Myocyte (in vitro differentiated cells): ENCODE data around the gene COBLL1. TPM values are rescaled to one million over a fixed set of nuclear protein-coding genes. Genes with fewer than 3 reads are reported as not detected.
"Not testable (repeated sequence)": the region's sequence is repeated elsewhere in the genome, so short reads cannot be mapped to it uniquely, and the experiment has no call there.

ENCODE experiments used
- DNase-seq: peaks from one replicate; pipeline ENCODE4 v3.0.0-alpha.2; 2012; ENCODE audit warnings: low read depth
- polyA plus RNA-seq: library from polyadenylated mRNA; unstranded; fragments of >200 nt; gene quantifications from one replicate; pipeline ENCODE4 v1.2.1, GENCODE V29; 2012; ENCODE audit warnings: missing spikeins
- total RNA-seq: library from RNA; depleted of rRNA; stranded (reverse); fragments of >200 nt; gene quantifications from 2 replicates; pipeline ENCODE4 v1.2.3, GENCODE V29; 2014

COBLL1 gene, protein sequence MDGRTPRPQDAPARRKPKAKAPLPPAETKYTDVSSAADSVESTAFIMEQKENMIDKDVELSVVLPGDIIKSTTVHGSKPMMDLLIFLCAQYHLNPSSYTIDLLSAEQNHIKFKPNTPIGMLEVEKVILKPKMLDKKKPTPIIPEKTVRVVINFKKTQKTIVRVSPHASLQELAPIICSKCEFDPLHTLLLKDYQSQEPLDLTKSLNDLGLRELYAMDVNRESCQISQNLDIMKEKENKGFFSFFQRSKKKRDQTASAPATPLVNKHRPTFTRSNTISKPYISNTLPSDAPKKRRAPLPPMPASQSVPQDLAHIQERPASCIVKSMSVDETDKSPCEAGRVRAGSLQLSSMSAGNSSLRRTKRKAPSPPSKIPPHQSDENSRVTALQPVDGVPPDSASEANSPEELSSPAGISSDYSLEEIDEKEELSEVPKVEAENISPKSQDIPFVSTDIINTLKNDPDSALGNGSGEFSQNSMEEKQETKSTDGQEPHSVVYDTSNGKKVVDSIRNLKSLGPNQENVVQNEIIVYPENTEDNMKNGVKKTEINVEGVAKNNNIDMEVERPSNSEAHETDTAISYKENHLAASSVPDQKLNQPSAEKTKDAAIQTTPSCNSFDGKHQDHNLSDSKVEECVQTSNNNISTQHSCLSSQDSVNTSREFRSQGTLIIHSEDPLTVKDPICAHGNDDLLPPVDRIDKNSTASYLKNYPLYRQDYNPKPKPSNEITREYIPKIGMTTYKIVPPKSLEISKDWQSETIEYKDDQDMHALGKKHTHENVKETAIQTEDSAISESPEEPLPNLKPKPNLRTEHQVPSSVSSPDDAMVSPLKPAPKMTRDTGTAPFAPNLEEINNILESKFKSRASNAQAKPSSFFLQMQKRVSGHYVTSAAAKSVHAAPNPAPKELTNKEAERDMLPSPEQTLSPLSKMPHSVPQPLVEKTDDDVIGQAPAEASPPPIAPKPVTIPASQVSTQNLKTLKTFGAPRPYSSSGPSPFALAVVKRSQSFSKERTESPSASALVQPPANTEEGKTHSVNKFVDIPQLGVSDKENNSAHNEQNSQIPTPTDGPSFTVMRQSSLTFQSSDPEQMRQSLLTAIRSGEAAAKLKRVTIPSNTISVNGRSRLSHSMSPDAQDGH
- total RNA-seq: 2.3 and 5.6 TPM in 2 replicates
- 5.3 TPM for polyA plus RNA-seq

DNA sequence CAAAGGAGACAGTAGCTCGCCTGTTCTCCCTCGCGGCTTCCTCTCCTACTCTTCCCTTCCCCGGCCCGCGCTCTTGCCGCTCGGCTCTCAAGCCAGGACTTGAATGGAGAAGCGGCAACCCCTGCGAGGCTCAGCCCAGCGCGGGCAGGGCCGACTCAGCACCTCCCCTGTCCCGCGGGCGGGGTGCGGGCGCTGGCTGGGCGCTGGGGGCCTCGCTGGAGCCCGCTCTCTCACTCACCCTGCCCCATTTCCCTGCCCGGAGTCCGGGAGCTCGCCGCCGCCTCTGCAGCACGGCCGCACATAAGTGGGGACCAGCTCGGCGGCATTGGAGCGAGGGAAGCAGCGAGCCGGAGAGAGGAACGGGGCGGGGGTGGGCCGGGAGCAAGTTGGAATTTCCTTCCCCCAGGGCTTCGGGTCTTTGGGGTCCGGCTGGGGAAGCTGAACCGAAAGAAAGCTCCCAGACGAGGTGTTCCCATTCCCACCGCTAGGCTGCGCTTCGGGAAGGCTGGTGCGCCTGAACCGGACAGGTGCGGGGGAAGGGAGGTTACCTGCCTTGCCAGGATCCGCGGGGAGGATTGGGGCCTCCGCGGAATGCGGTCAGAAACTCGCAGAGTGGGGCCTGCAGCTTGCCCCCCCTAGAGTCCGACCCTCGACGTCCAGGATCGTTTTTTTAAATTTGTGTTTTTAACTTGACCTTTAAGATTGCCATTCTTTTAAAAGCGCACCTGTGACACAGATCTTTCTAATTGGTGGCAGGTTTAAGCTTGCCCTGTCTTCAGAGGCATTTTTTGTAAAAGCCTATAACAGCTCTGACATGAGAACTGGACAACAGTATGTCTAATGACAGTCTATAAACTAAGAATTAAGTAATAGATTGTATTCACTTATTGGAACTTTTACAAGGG, at the start of gene COBLL1:
TSS of gene COBLL1 (minus strand) at position 105 of the 905 bp plus-strand sequence. CDS start 627 bp downstream, outside the sequence.
- DNase-seq: peak; percentile 80

DNA sequence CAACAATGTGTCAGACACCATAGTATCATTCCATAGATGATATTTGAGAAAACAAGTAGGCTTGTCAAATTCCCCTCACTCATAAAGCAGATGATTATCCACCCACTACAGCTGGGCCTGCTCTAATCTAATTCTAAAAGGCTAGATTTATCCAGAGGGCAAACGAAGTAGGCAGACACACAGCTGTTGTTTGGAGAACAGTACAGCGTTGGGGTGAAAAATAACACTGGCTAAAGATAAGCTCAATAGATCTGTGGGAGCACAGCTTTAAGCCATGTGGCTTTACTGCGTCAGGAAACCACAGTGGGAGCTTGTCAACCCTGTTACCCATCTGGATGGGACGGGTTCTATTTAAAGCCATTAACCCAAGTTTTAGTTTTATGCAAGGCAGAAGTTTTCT, 48.9 kb upstream of the COBLL1 start:
- DNase-seq: peak; percentile 88

DNA sequence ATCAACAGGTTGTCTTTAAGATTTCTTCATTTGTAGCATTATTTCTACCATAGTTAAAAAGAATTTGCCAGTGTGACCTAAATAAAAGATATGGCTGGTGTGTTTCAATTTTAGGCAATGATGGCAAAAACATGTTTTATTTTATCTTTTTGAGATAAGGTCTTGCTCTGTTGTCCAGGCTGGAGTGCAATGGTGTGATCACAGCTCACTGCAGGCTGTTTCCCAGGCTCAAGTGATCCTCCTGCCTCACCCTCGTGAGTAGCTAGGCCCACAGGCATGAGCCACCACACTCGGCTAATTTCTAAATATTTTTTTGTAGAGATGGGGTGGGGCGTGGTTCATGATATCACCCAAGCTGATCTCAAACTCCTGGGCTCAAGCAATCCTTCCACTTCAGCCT, 47.0 kb upstream of the COBLL1 start:
- DNase-seq: peak; percentile 30

DNA sequence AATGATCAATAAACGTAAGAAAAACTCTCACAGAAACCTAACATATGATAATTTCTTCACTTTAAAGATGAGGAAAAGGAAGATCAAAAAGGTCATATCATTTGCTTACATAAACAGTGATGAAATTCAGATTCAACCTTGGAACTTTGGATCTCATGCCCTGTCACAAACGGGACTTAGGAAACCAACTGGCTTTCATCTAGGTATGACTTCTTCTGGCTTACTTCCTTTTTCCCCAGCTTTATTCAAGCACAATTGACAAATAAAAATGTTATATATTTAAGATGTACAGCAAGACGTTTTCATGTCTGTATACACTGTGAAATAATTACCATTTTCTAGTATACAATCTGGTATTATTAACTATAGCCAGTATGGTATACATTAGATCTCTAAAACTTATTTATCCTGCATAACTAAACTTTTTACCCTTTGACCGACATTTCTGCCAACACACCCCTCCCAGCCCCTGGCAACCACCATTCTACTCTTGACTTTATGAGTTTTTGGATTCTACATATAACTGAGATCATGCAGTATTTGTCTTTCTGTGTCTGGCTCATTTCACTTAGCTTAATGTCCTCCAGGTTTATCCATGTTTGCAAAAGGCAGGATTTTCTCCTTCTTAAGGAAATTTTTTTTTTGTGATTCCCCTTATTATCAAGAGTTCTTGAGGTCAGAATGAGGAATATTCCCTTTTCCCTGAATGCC, 46.0 kb upstream of the COBLL1 start:
- no peak for DNase-seq

DNA sequence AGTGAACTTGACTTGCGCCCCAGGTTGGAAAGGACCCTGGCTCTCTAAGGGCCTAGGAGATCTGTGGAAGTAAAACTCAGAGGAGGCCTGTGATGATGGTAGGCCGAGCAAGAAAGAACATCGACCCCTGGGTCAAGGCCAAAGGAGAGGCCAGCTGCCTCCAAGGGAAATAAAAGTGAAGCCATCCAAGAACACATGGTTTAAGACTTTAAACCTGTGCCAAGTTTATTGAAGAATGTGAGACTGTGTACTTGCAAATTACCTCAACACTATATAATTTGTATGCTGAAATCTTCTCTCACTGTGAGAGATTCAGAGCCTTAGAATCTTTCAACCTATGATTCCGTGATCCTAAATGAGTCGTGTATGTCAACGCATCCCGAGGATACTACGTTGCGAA, 40.7 kb upstream of the COBLL1 start:
- DNase-seq: no peak

DNA sequence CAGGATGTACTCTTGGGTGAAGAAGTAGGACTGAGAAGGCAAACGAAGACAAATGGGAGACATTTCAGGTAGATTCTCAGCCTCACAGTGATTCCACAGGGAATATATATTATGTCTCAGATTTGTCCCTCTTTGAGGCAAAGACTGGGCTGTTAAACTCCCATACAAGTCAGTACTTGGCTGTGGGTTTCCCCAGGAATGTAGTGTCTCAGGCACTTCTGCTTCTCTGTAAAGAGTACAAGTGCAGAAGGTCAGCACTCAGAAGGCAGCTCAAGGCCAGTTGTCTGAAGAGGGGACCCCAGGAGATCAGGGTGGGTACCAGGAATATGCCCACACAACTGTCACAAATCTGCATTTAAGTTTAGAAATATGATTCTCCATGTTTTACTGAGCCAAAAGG, 39.9 kb upstream of the COBLL1 start:
- no peak for DNase-seq

DNA sequence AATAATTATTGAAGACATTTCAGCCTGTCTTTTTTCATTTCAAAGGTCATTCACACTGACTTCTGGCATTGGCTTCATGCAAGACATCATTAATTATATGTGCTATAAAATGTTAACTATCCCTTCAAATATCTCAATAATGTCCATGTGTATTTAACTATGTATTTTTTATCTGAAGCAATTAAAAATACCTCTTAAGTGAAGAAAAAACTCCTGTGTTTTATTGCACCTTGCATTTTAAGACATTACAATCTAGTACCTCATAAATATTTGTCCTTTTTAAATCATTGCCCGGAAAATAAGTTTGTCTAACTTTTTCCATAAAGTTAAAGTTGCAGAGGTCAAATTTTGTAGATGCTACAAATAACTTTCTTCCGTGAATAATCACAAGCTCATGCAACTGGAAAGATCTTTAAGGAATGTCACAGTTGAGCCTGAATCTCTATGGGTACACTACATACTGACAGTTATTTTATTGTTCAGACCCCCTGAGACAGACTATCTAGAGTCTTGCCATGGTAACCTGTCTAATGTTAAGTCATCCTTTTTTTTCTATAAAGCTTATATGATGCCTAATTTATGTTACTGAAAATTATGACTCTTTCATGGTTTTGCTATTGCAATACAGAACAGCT, 38.4 kb upstream of the COBLL1 start:
- no peak for DNase-seq

DNA sequence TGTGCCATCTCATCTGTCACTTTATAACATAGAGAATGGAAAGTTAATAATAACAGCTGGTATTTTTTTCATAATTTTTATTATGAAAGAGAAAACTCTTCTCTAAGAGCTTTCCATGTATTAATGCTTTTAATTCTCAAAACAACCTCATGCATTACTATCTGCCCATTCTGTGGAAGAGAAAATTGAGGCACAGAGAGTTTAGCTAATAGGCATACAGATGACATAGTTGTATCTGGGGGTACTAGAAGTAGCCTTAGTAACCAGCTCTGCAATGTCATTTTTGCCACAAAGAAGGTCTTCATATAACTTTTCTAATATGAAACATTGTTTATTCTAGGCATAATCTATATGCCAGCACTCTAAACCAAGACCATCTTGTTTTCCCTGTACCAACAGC, 36.3 kb upstream of the COBLL1 start:
- DNase-seq: no peak

DNA sequence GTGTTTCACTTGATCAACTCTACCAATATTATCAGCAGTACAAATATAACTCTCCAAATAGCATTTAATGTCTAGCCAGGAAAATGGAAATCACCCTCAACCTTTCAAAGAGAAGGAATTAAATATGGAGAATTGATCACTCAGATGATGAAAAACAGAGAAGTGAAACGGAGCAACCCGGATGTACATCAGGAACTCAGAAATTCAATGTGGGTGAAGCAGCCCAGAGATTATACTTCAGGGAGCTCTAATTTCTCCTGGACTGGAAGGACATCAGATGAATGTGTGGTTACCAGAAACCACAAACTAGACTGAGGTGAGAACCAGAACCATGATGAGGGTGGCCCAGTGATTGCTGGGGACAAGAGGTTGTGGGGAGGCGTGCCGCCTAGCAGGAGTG, 35.5 kb upstream of the COBLL1 start:
- peak; percentile 41 for DNase-seq

DNA sequence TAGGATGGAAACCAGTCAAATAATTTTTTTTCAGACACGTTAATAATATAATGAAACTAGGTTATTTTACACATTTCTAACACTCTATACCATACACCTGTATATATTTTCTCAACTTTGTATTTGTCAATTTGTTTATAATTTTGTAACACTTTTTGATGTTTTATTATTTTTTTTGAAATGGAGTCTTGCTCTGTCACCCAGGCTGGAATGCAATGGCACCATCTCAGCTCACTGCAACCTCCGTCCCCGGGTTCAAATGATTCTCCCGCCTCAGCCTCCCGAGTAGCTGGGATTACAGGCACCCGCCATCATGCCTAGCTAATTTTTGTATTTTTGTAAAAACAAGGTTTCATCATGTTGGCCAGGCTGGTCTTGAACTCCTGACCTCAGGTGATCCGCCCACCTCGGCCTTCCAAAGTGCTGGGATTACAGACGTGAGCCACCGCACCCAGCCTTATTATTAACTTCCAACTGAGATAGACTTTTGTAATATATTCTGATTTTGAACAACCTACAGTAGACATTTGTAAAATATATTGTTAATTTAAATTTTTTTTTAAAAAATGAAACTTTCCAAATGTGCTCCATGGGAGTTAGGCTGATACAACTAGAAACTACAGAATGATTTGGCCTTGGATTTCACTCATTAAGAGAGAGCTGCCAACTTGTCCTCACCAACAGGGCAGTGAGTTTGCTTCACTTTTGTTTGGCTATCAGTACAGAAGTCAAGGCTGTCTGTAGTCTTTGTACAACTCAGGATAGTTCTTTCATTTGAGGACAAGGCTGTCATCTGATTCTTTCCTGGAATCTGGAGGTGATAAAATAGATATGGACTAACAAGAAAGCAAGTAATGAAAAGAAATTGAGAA, 33.9 kb upstream of the COBLL1 start:
- no peak for DNase-seq

DNA sequence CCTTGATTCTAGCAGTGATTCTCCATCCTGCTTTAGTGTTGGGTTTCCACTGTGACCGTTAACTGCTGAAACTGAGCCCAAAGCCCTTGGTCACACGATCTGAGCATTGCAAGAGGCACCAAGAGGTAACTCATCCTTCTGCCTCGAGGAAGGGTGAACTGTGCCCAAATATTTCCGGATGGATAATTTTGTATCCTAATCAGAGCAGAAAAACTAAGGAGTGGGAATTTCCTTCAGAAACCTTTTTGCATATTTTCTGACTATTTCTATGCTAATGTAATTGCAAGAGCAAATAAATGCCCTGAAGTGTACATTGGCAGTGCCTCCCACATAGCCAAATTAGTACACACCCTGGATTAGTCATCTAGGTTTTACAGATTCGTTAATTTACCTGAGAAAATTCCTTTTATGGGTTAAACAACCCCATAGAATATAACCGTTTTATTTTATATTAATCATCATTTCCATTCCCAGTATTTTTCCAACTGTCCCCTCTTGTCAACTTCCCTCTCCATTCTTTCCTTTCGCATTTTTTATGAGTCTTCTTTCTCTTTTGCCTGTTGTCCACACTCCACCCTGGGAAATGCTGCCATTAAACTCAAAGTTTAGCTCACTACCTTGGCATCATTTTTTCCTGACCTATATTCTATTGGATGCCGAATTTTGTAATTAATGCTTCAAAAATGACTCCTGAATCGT, 31.7 kb upstream of the COBLL1 start:
- DNase-seq: no peak

DNA sequence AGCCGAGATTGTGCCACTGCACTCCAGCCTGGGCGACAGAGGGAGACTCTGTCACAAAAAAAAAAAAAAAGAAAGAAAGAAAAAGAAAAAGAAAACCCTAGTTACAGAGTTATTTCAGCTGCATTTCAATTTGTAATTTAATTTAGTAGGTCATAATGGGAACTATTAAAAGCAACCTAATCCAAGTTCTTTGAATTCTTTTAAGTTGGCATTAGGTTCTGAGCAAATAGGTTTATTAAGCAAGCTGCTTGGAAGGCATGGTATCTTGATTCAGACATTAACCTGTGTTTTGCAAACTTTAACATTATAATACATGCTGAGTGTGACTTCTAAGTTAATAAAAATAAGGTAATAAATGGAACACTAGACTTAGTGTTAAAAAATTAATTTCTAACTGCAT, 29.8 kb upstream of the COBLL1 start:
- no peak for DNase-seq

DNA sequence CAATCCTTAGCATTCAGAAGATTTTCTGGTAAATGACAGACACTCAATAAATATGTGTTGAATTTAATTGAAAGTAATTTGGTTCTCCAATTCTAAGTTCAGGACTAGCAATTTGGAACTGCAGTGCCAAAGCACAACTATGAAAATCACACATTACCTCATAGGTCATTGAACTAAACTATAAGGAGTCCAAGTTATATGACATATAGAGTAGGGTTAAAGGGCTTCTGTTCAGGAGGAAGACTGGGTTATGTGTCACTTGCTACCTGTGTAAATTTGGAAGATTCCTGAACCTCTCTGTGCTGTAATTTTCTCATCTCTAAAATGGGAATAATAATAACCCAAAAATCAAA, 27.8 kb upstream of the COBLL1 start:
- DNase-seq: no peak

DNA sequence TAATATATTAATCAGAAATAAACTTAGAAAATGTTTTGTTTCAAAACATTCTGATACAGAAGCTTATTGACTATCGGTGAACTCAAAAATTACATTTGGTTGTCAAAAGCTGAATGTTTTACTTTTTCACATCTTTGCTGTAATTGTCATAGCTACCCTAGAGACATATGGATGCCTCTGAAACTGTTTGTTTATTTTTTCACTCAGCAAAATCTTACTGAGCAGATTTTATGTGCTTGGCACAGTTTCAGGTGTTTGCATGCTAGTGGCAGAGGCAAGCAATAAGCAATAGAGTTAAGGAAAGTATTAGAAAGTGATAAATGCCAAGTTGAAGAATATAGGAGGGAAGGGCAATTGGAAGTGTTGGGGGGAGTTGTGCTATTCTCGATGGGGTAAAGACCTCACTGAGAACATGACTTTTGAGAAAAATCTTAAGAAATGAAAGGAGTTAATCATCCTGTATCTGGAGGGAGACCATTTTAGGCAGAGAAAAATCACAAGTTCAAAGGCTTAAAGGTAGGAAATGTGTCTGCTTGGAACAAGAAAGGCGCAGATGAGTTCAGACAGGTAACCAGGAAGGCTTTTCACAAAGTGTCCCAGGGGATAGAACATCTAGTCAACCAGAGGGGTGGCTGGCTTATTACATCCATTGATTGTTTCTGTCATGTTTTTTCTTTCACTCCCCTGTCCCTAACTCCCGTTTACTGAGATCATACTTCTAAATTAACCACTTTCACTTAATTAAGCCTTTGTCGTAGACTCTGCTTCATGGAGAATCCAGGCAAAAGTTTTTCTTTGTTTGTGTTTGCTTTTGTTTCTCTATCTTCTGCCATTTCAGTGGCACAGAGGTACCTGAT, 27.2 kb upstream of the COBLL1 start:
- DNase-seq: no peak

DNA sequence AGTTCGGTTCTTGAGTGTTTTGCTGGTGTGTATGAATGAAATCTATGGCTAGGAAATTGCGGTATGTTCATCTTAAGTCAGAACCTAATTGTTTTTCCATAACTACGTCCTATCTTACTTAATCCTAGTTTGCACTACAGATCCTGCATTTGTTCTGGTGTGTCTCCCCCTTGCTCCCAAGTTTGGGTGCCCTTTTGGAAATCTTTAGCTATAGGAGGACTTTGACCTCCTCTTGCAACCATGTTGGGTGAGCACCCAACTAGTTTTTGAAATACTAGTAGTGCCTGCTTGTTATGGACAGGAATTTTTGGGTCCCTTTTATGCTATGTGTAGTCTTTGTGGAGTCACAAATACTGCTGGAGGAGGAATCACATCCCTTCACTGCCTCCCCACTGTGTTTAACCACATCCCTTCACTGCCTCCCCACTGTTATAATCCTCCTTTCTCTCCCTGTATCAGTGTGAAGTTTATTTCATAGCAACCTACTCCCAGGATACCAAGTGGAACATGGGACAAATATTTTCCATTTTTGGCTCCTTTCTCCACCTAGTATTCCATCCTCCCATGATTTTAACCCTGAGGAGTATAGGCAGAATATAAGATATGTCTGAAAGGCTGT, 26.3 kb upstream of the COBLL1 start:
- DNase-seq: no peak

DNA sequence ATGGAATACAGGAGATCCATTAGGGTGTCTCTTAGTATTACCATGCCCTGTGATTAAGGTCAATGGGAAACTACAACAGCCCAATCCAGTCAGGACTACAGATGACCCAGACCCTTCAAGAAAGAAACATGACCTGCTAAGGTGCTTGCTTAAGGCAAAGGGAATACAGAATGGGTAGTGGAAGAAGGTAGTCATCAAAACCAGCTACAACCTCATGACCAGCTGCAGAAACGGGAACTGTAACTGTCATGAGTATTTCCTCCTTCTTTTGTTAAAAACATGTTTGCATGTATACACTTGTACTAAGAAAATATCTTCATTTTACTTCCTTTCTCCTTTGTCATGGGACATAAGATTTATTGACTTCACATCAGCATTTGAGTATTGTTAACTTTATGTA, 24.8 kb upstream of the COBLL1 start:
- not testable (repeated sequence) for DNase-seq

DNA sequence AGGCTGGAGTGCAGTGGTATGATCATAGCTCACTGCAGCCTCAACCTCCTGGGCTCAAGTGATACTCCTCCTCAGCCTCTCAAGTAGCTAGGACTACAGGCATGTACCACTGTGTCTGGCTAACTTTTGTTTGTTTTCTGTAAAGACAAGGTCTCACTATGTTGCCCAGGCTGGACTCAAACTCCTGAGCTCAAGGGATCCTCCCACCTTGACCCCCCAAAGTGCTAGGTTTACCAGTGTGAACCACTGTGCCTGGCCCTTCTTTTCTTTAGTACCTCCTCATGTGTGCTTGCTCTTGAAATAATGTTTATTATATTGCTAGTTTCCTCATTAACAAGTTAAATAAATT, 19.0 kb upstream of the COBLL1 start:
- DNase-seq: no peak
